A549 (cell line): ENCODE measurements around the gene ILDR1. TPM values are rescaled to one million over a fixed set of nuclear protein-coding genes. Genes with fewer than 3 reads are reported as not detected.

ENCODE experiments used
- ATAC-seq, 2 experiments: fragments of 200-7000 bp in 1 of 2; fragments of >200 bp in 1 of 2; cut with Nextera tagmentation in 1 of 2; cut with Tn5 transposase in 1 of 2; 3 replicates each; pipeline versions ENCODE4 v1.8.0 to v1.9.1; 2018 to 2020; ENCODE audit warnings: mild to moderate bottlenecking in 1 of 2, moderate library complexity in 1 of 2
- CTCF ChIA-PET: fragments of 300-600 bp; sonication (Branson Sonifier 250); formaldehyde crosslinking; extraction: SDS; loops from one replicate; lab custom pipeline; 2021; ENCODE audit warnings: antibody characterized with exemption, inconsistent platforms; lab: Yijun Ruan, JAX
- POLR2A ChIA-PET: fragments of 350-600 bp; formaldehyde crosslinking; extraction: SDS; loops from one replicate; lab custom pipeline; 2021; ENCODE audit warnings: antibody characterized with exemption, inconsistent platforms; lab: Yijun Ruan, JAX
- DNase-seq, 2 experiments: peaks; one replicate each; pipeline versions ENCODE4 v3.0.0 to v3.0.0-alpha.2; 2011 to 2016; ENCODE audit warnings: low read depth in 1 of 2, low spot score in 1 of 2
- FAIRE-seq: peaks from 2 replicates; lab custom pipeline; 2011; peaks lifted over from hg19 to GRCh38; lab: Jason Lieb, UNC
- H3K27ac ChIP-seq, 2 experiments: fragments of >200 bp; sonication (Bioruptor Twin); formaldehyde crosslinking; 3 replicates each; pipeline ENCODE4 v1.5.1; 2016 to 2017
- H3K4me1 ChIP-seq: fragments of >200 bp; sonication (Bioruptor Twin); formaldehyde crosslinking; 3 replicates; pipeline ENCODE4 v1.6.1; 2016
- H3K4me2 ChIP-seq: fragments of >200 bp; sonication (Bioruptor Twin); formaldehyde crosslinking; 3 replicates; pipeline ENCODE4 v1.6.1; 2016
- H3K4me3 ChIP-seq: fragments of >200 bp; sonication (Bioruptor Twin); formaldehyde crosslinking; 3 replicates; pipeline ENCODE4 v1.5.1; 2016
- H3K9me3 ChIP-seq: fragments of >200 bp; sonication (Bioruptor Twin); formaldehyde crosslinking; 3 replicates; pipeline ENCODE4 v1.6.1; 2016
- EHF ChIP-seq: fragments of 250-450 bp; sonication (Bioruptor Pico); IDR thresholded peaks from 2 replicates; pipeline ENCODE4 v1.5.0; 2020; ENCODE audit warnings: mild to moderate bottlenecking
- EHMT2 ChIP-seq: fragments of 200-600 bp; sonication (generic); IDR thresholded peaks from 2 replicates; pipeline ENCODE4 v1.6.1; 2016; ENCODE audit warnings: antibody characterized with exemption, low read depth, mild to moderate bottlenecking, moderate library complexity
- ESRRA ChIP-seq: fragments of 150-350 bp; IDR thresholded peaks from 2 replicates; pipeline ENCODE4 v1.6.1; 2014; ENCODE audit warnings: mild to moderate bottlenecking, low read length, borderline replicate concordance
- FOSB ChIP-seq: fragments of 250-450 bp; sonication (Bioruptor Pico); IDR thresholded peaks from 2 replicates; pipeline ENCODE4 v1.5.0; 2020; ENCODE audit warnings: mild to moderate bottlenecking, moderate library complexity
- FOSL2 ChIP-seq, 2 experiments: fragments of 450-650 bp in 1 of 2; fragments of >200 bp in 1 of 2; sonication (Bioruptor Twin) in 1 of 2; formaldehyde crosslinking; IDR thresholded peaks; 2 replicates each; pipeline versions ENCODE4 v1.5.0 to v1.6.1; 2016 to 2020; ENCODE audit warnings: mild to moderate bottlenecking in 1 of 2, moderate library complexity in 1 of 2
- FOXS1 ChIP-seq: fragments of 250-450 bp; sonication (Bioruptor Pico); IDR thresholded peaks from 2 replicates; pipeline ENCODE4 v1.5.0; 2020; ENCODE audit warnings: mild to moderate bottlenecking, moderate library complexity
- HDAC2 ChIP-seq: fragments of 200-600 bp; sonication (generic); IDR thresholded peaks from 2 replicates; pipeline ENCODE4 v1.6.1; 2016
- HEYL ChIP-seq: fragments of 250-450 bp; sonication (Bioruptor Pico); IDR thresholded peaks from 2 replicates; pipeline ENCODE4 v1.8.0; 2021; ENCODE audit warnings: mild to moderate bottlenecking, moderate library complexity
- HOXA7 ChIP-seq: fragments of 250-450 bp; sonication (Bioruptor Pico); IDR thresholded peaks from 2 replicates; pipeline ENCODE4 v1.5.0; 2020; ENCODE audit warnings: mild to moderate bottlenecking, moderate library complexity
- HOXB13 ChIP-seq: fragments of 250-450 bp; sonication (Bioruptor Pico); IDR thresholded peaks from 2 replicates; pipeline ENCODE4 v1.5.0; 2020; ENCODE audit warnings: low read depth, mild to moderate bottlenecking, moderate library complexity
- JUNB ChIP-seq: fragments of >200 bp; sonication (Bioruptor Twin); formaldehyde crosslinking; IDR thresholded peaks from 2 replicates; pipeline ENCODE4 v1.6.1; 2016
- KDM1A ChIP-seq: fragments of 200-600 bp; sonication (generic); IDR thresholded peaks from 2 replicates; pipeline ENCODE4 v1.6.1; 2016; ENCODE audit warnings: low read depth, mild to moderate bottlenecking
- MAFK ChIP-seq: fragments of 450-650 bp; IDR thresholded peaks from 2 replicates; pipeline ENCODE4 v1.6.1; 2014; ENCODE audit not compliant: partially characterized antibody
- MAZ ChIP-seq: fragments of 150-350 bp; IDR thresholded peaks from 2 replicates; pipeline ENCODE4 v1.6.1; 2014; ENCODE audit warnings: antibody characterized with exemption, low read depth, low read length, borderline replicate concordance
- NPAS2 ChIP-seq: fragments of 250-450 bp; sonication (Bioruptor Pico); IDR thresholded peaks from 2 replicates; pipeline ENCODE4 v1.8.0; 2022; ENCODE audit warnings: mild to moderate bottlenecking, moderate library complexity, borderline replicate concordance
- NR3C1 ChIP-seq: fragments of >200 bp; sonication (Bioruptor Twin); formaldehyde crosslinking; IDR thresholded peaks from 3 replicates; pipeline ENCODE4 v1.6.1; 2017
- PHF8 ChIP-seq: fragments of 200-600 bp; sonication (generic); IDR thresholded peaks from 2 replicates; pipeline ENCODE4 v1.6.1; 2016; ENCODE audit warnings: low read depth, mild to moderate bottlenecking, antibody characterized with exemption, moderate library complexity, borderline replicate concordance
- POLR2A ChIP-seq: IDR thresholded peaks from 2 replicates; pipeline ENCODE4 v1.6.1; 2012; ENCODE audit warnings: mild to moderate bottlenecking, low read length
- RAD21 ChIP-seq, 2 experiments: fragments of >200 bp in 1 of 2; sonication (Bioruptor Twin) in 1 of 2; formaldehyde crosslinking in 1 of 2; IDR thresholded peaks in 1 of 2; conservative IDR thresholded peaks in 1 of 2; 2 replicates in 1 of 2; 3 replicates in 1 of 2; pipeline ENCODE4 v1.6.1; 2012 to 2018; ENCODE audit warnings: inconsistent platforms in 1 of 2
- RFX5 ChIP-seq: fragments of 450-650 bp; IDR thresholded peaks from 2 replicates; pipeline ENCODE4 v1.7.1; 2014; ENCODE audit warnings: antibody characterized with exemption, mild to moderate bottlenecking, moderate library complexity
- SREBF2 ChIP-seq: fragments of 450-650 bp; IDR thresholded peaks from 2 replicates; pipeline ENCODE4 v1.6.1; 2014; ENCODE audit warnings: mild to moderate bottlenecking, moderate library complexity
- TFCP2L1 ChIP-seq: fragments of 250-450 bp; sonication (Bioruptor Pico); IDR thresholded peaks from 2 replicates; pipeline ENCODE4 v1.5.0; 2021; ENCODE audit warnings: mild to moderate bottlenecking
- ZFP36 ChIP-seq: fragments of 450-650 bp; IDR thresholded peaks from 2 replicates; pipeline ENCODE4 v1.6.1; 2014; ENCODE audit warnings: borderline replicate concordance; ENCODE audit not compliant: partially characterized antibody
- ZNF302 ChIP-seq: fragments of 250-450 bp; sonication (Bioruptor Pico); IDR thresholded peaks from 2 replicates; pipeline ENCODE4 v1.9.0; 2021; ENCODE audit warnings: inconsistent platforms, mild to moderate bottlenecking, moderate library complexity
- WGBS: methylation state at CpG from one replicate; pipeline ENCODE4 v1.1.6; 2017; ENCODE audit errors: missing lambda C conversion rate; 5-methylcytosine and 5-hydroxymethylcytosine counted together
- polyA plus RNA-seq, 4 experiments: library from polyadenylated mRNA; depleted of rRNA in 3 of 4; stranded (reverse); fragments of >200 nt; fragmentation: RNase III in 1 of 4; extraction: RNeasy Plus Mini Kit Qiagen cat#74134 plus additional on column Dnase treatment in 1 of 4; gene quantifications; 2 replicates in 3 of 4; 3 replicates in 1 of 4; pipeline ENCODE4 v1.2.3, GENCODE V29; 2011 to 2017
- TF ChIP-seq, protein P1 (sequence below): IDR thresholded peaks from 2 replicates; pipeline ENCODE4 v1.6.1; 2012
- TF ChIP-seq, protein P2 (sequence below): fragments of 150-350 bp; IDR thresholded peaks from 2 replicates; pipeline ENCODE4 v1.6.1; 2014; ENCODE audit warnings: low read depth, mild to moderate bottlenecking, low read length
- TF ChIP-seq, protein P3 (sequence below): fragments of >200 bp; sonication (Bioruptor Twin); formaldehyde crosslinking; IDR thresholded peaks from 2 replicates; pipeline ENCODE4 v1.6.1; 2016
- TF ChIP-seq, protein P4 (sequence below): IDR thresholded peaks from 2 replicates; pipeline ENCODE4 v1.6.1; 2012
- TF ChIP-seq, protein P5 (sequence below): IDR thresholded peaks from 2 replicates; pipeline ENCODE4 v1.6.1; 2012; ENCODE audit warnings: low read depth, borderline replicate concordance

The ILDR1 gene
- polyA plus RNA-seq, 2 of the 4 experiments (the other 2 are of a cell fraction) = not detected

DNA sequence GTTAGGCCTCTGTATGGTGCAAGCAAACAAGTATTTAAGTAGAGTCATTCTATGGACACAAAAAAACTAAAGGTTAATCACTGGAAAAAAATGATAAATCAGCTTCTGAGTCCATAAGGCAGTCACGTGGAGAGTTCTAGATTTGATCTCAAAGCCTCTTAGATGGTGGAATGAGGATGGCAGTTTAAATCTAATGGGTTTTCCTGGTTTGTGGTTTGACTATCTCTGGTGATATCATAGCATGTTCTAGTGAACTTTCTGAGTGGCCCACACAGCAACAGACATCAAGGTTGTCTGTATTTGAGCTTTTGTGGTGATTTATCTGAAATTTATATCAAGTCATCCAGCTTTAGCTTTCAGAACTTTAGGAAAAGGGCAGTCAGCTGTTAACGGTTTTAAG lies 52.4 kb downstream of the ILDR1 start:
- CTCF ChIA-PET = interaction anchor here (0.9 kb wide), 1 partner anchor 26 kb away, joined by 3 read pairs; no protein-coding TSS in a partner anchor
- Histone ChIP-seq H3K9me3 (0 out of 3 replicates have a peak, but pooled peaks cover 4% of the 10 kb centered on the region), H3K4me2 (no peak overlapping the region), H3K27ac (no peak overlapping the region), H3K4me3 (no peak overlapping the region), H3K4me1 (no peaks in the 10 kb centered on the region)
- TF ChIP-seq JUNB (no peak), ZFP36 (no peak), RAD21 (conservative IDR thresholded peaks at IDR 0.05 in 1 of 2, IDR thresholded peaks at IDR 0.05 in 1 of 2) (no peak), MAFK (no peak), EHF (CRISPR knock-in tag) (no peak), HEYL (no peak), RFX5 (no peak), NPAS2 (CRISPR knock-in tag) (no peak), FOXS1 (no peak), MAZ (no peak)
- TF ChIP-seq, protein P1, sequence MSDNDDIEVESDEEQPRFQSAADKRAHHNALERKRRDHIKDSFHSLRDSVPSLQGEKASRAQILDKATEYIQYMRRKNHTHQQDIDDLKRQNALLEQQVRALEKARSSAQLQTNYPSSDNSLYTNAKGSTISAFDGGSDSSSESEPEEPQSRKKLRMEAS = no peak
- TF ChIP-seq, protein P2, sequence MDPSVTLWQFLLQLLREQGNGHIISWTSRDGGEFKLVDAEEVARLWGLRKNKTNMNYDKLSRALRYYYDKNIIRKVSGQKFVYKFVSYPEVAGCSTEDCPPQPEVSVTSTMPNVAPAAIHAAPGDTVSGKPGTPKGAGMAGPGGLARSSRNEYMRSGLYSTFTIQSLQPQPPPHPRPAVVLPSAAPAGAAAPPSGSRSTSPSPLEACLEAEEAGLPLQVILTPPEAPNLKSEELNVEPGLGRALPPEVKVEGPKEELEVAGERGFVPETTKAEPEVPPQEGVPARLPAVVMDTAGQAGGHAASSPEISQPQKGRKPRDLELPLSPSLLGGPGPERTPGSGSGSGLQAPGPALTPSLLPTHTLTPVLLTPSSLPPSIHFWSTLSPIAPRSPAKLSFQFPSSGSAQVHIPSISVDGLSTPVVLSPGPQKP = no peak
- TF ChIP-seq, protein P3, sequence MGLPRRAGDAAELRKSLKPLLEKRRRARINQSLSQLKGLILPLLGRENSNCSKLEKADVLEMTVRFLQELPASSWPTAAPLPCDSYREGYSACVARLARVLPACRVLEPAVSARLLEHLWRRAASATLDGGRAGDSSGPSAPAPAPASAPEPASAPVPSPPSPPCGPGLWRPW = no peak
- TF ChIP-seq, protein P4, sequence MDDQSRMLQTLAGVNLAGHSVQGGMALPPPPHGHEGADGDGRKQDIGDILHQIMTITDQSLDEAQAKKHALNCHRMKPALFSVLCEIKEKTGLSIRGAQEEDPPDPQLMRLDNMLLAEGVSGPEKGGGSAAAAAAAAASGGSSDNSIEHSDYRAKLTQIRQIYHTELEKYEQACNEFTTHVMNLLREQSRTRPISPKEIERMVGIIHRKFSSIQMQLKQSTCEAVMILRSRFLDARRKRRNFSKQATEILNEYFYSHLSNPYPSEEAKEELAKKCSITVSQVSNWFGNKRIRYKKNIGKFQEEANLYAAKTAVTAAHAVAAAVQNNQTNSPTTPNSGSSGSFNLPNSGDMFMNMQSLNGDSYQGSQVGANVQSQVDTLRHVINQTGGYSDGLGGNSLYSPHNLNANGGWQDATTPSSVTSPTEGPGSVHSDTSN = no peak
- 27% methylated on average over 2 of the region's 2 CpGs for WGBS
- DNase-seq (no peak), FAIRE-seq (no peak), ATAC-seq (no peak)
- POLR2A ChIA-PET = interaction anchor here (0.5 kb wide), 1 partner anchor 21 kb away, joined by 5 read pairs; no protein-coding TSS in a partner anchor

DNA sequence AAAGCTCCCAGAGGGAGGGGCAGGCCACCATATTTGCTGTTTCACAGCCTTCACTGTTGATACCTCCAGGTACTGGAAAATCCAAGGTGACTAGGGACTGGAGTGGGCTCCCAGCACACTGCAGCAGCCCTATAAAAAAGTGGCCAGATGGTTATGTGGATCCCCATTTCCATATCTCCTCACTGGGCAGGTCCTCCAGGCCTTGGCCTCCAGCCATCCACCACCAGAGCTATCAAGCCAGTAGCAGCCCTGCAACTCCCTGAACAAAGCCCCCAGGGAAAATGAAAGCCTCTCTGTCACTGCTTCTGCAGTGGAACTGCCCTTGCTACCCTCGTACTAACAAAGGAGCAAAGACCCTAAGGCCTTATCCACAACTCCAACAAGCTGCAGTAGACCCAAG lies 58.4 kb downstream of the ILDR1 start:
- no peaks in the 10 kb centered on the region for H3K4me1 ChIP-seq

DNA sequence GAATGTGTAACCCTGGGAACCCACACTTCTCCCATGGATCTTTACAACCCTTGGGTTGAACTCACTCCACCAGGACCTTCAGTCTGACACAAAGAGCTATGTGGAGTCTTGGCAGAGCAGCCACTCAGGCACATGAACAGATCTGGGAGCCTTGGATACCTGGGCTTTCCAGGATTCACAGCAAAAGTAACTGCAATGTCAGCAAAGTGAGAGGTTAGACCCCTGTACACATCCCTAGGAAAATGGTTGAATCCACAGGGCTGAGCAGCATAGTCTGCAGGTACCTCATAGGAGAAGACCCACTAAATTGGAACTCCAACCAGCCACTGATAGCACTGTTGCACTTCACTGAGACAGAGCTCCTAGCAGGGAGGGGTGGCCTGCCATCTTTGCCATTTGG lies 59.6 kb downstream of the ILDR1 start:
- Histone ChIP-seq H3K4me3 (no peak overlapping the region), H3K27ac (no peak overlapping the region), H3K9me3 (no peaks in the 10 kb centered on the region), H3K4me1 (no peaks in the 10 kb centered on the region), H3K4me2 (no peak overlapping the region)
- DNase-seq = no peak
- no peak for FAIRE-seq
- TF ChIP-seq FOSL2 (IDR thresholded peaks at IDR 0.05) (no peak), FOSL2 (CRISPR knock-in tag; IDR thresholded peaks at IDR 0.05) (no peak), HOXB13 (CRISPR knock-in tag) (no peak), MAFK (peak; percentile 61)
- TF ChIP-seq, all 56 proteins: peak for 1
- no peak for ATAC-seq
- ChIA-PET CTCF (no interaction called here), POLR2A (no interaction called here)

More for the DNA sequence above, 58.4 kb downstream of the ILDR1 start:
- H3K27ac ChIP-seq = no peak overlapping the region
- FAIRE-seq (no peak), DNase-seq (no peak), ATAC-seq (no peak)
- ChIA-PET POLR2A (no interaction called here), CTCF (no interaction called here)
- H3K4me3 ChIP-seq = no peak overlapping the region
- H3K9me3 ChIP-seq = no peaks in the 10 kb centered on the region
- no peak for TF ChIP-seq MAFK
- no peak for TF ChIP-seq SREBF2
- TF ChIP-seq, protein P3 = no peak
- TF ChIP-seq HOXA7 (CRISPR knock-in tag) = no peak
- no peak for TF ChIP-seq NR3C1
- TF ChIP-seq EHMT2 = no peak
- TF ChIP-seq KDM1A = no peak
- no peak for TF ChIP-seq HOXB13 (CRISPR knock-in tag)
- no peak for TF ChIP-seq POLR2A
- no peak for TF ChIP-seq FOSB (CRISPR knock-in tag)
- no peak for TF ChIP-seq MAZ
- no peak for TF ChIP-seq ZNF302
- no peak for TF ChIP-seq PHF8
- TF ChIP-seq HDAC2 = no peak
- no peak for TF ChIP-seq TFCP2L1 (CRISPR knock-in tag)
- TF ChIP-seq, protein P5, sequence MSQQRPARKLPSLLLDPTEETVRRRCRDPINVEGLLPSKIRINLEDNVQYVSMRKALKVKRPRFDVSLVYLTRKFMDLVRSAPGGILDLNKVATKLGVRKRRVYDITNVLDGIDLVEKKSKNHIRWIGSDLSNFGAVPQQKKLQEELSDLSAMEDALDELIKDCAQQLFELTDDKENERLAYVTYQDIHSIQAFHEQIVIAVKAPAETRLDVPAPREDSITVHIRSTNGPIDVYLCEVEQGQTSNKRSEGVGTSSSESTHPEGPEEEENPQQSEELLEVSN = no peak
- no peak for TF ChIP-seq ESRRA
- H3K4me2 ChIP-seq = no peak overlapping the region
- WGBS = 20% methylated on average over 1 of the region's 1 CpG
